ENCODE data around the gene CHAD.

DNA sequence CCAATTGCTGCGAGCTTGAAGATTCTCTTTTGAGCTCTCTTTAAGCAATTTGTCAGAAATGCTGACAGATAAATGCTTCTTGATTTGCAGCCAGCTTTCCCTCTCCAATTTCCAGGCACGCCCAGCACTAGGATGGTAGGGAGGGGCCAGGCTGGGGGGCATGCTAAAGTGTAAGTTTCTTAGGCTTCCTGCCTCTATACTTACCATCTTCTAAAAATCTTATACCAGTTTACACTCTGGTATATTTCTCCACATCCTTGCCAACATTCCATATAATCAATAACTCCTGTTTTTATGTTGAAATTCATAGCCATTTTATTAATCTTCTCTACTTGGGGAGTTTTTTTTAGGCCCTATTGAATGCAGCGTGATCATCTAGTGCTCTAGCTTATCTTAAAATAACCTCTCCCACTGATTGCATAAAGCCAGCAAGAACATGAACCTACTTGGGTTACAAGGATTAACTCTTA is 25.1 kb downstream of the CHAD start:
- no peak for TF ChIP-seq EP300 (IDR thresholded peaks at IDR 0.05)
- no peak for TF ChIP-seq CTCF (IDR thresholded peaks at IDR 0.05)

All from gastroesophageal sphincter (tissue), 3 donors.